Measurements from ENCODE around the gene LGI2. TPM values are rescaled to one million over a fixed set of nuclear protein-coding genes. Genes with fewer than 3 reads are reported as not detected.

Gene LGI2
- total and polyA plus RNA-seq, 2 of the 8 experiments (the other 6 are each of a cell fraction or from before 2014, with no cell fraction given), result 2.3 to 4.0 TPM

DNA sequence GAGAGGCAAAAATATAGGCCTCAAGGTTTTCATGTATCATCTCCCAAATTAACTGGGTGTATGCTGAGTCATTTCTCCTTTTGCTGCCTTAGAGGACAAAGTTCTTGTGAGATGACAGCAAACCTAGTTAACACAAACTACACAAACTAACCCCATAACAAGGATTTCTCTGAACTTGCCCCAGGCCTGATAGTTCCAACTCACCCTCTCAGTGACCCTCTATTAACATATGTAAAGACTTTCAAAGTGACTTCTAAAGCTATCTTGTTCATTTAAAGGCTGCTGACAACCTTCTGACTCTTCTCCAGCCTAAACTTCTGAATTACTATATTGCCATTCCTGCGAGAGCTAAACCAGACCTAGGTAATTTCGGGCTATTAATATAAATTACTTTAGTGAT, 74.7 kb downstream of the LGI2 start:
- Histone ChIP-seq H4K5ac (ENCODE audit: insufficient read length, low read depth, low read length) (no peak overlapping the region), H2AFZ (ENCODE audit: low read length) (no peak overlapping the region), H2BK20ac (ENCODE audit: low read length) (no peak overlapping the region), H2BK120ac (replicated peaks; ENCODE audit: low read depth, low read length) (no peak overlapping the region), H3K56ac (replicated peaks; ENCODE audit: insufficient read length, low read depth, low read length) (no peak overlapping the region), H2BK15ac (ENCODE audit: low read length) (no peak overlapping the region), H3K79me1 (ENCODE audit: low read depth, low read length) (no peaks in the 10 kb centered on the region), H3K36me3 (ENCODE audit: control insufficient read depth in 2 of 4, insufficient read depth in 4 of 4, low read length in 3 of 4) (no peaks in the 10 kb centered on the region), H2BK5ac (ENCODE audit: low read depth, low read length) (no peak overlapping the region), H3K27ac (ENCODE audit: low read depth, low read length) (no peak overlapping the region), H4K8ac (ENCODE audit: extremely low read depth, insufficient read depth, low read length) (no peak overlapping the region), H3K4me2 (ENCODE audit: insufficient read depth in 1 of 2, low read depth in 2 of 2, low read length in 2 of 2) (no peak overlapping the region), H3K23me2 (ENCODE audit: low read depth, low read length) (no peaks in the 10 kb centered on the region; the same call in 1 of the 2 replicates), H3K9me3 (ENCODE audit: insufficient read depth in 2 of 2, low read depth in 1 of 2, low read length in 1 of 2) (peaks cover 0 to 3% of the 10 kb centered on the region in 2 experiments; a peak in 2 of 4 replicates), H2AK5ac (ENCODE audit: low read depth, low read length) (no peak overlapping the region), H3K9ac (replicated peaks in 1 of 4; ENCODE audit: extremely low read depth in 1 of 4, low read depth in 3 of 4, low read length in 3 of 4) (no peak overlapping the region), H3K23ac (ENCODE audit: insufficient read length) (no peak overlapping the region), H3K18ac (ENCODE audit: extremely low read depth, low read length) (no peak overlapping the region), H4K91ac (replicated peaks; ENCODE audit: insufficient read length, low read length) (no peak overlapping the region), H3K79me2 (ENCODE audit: control insufficient read depth in 1 of 2, insufficient read depth in 2 of 2, low read length in 2 of 2) (no peaks in the 10 kb centered on the region), H3K4ac (replicated peaks; ENCODE audit: insufficient read length, low read depth, low read length) (no peak overlapping the region), H3K4me1 (replicated peaks in 1 of 4; ENCODE audit: control insufficient read depth in 3 of 4, insufficient read depth in 4 of 4, low read length in 3 of 4) (no peaks in the 10 kb centered on the region; a peak in 1 of 7 replicates), H2BK12ac (ENCODE audit: low read depth, low read length) (no peak overlapping the region), H4K20me1 (replicated peaks in 1 of 2; ENCODE audit: control insufficient read depth in 1 of 2, insufficient read depth in 2 of 2, low read length in 2 of 2) (no peaks in the 10 kb centered on the region), H3K14ac (ENCODE audit: insufficient read length) (no peak overlapping the region), H3K27me3 (replicated peaks in 1 of 4; ENCODE audit: control insufficient read depth in 3 of 4, extremely low read depth in 1 of 4, insufficient read depth in 3 of 4, low read length in 3 of 4) (no peaks in the 10 kb centered on the region), H3K4me3 (ENCODE audit: extremely low read depth in 1 of 4, insufficient read depth in 2 of 4, low read depth in 3 of 4, low read length in 4 of 4) (no peak overlapping the region)
- FAIRE-seq (no peak), DNase-seq (ENCODE audit: low read depth in 1 of 2, low spot score in 2 of 2) (no peak)
- 91% methylated on average over 2 of the region's 2 CpGs; no CpG with 5 or more reads in 1 of the 2 experiments for WGBS, 2 experiments (ENCODE audit: extremely low coverage in 1 of 2, insufficient coverage in 1 of 2, insufficient read length in 1 of 2, insufficient replicate concordance in 2 of 2, low coverage in 1 of 2, low lambda C conversion rate in 2 of 2, missing lambda C conversion rate in 1 of 2)
- ChIA-PET CTCF (ENCODE audit: partially characterized antibody) (interaction anchor here (1.6 kb wide), 1 partner anchor 25 kb away, joined by 9 read pairs; no protein-coding TSS in a partner anchor), POLR2A (ENCODE audit: partially characterized antibody) (no interaction called here)
- TF ChIP-seq HDAC2 (IDR thresholded peaks at IDR 0.05; ENCODE audit: borderline replicate concordance in 1 of 2, low read depth in 2 of 2, low read length in 2 of 2), result no peak
- TF ChIP-seq CREB1 (IDR thresholded peaks at IDR 0.05), result no peak
- no peak for TF ChIP-seq CBX5 (IDR thresholded peaks at IDR 0.05; ENCODE audit: low read depth, low read length)
- no peak for TF ChIP-seq NANOG (IDR thresholded peaks at IDR 0.05; ENCODE audit: insufficient read depth, low read depth, low read length, poor library complexity, severe bottlenecking)
- no peak for TF ChIP-seq RXRA (IDR thresholded peaks at IDR 0.05; ENCODE audit: insufficient read depth, low read depth, low read length)
- TF ChIP-seq CBX8 (IDR thresholded peaks at IDR 0.05; ENCODE audit: borderline replicate concordance, low read depth, low read length), result no peak
- TF ChIP-seq KDM5A (IDR thresholded peaks at IDR 0.05; ENCODE audit: low read length), result no peak
- TF ChIP-seq SAP30 (IDR thresholded peaks at IDR 0.05; ENCODE audit: insufficient read depth, insufficient replicate concordance, low read length), result no peak
- no peak for TF ChIP-seq E2F6 (IDR thresholded peaks at IDR 0.05)
- no peak for TF ChIP-seq PHF8 (conservative IDR thresholded peaks at IDR 0.05; ENCODE audit: low read depth, low read length)
- no peak for TF ChIP-seq CHD2 (IDR thresholded peaks at IDR 0.05; ENCODE audit: low read length)

Data from H1 (cell line).